HG03139 (cell line): Measurements from ENCODE around the gene SCN10A.

Experiments used
- ATAC-seq: cut with Tn5 transposase; IDR thresholded peaks from one replicate; pipeline ENCODE4 v1.9.1; 2021; ENCODE audit not compliant: unreplicated experiment

The SCN10A gene

DNA sequence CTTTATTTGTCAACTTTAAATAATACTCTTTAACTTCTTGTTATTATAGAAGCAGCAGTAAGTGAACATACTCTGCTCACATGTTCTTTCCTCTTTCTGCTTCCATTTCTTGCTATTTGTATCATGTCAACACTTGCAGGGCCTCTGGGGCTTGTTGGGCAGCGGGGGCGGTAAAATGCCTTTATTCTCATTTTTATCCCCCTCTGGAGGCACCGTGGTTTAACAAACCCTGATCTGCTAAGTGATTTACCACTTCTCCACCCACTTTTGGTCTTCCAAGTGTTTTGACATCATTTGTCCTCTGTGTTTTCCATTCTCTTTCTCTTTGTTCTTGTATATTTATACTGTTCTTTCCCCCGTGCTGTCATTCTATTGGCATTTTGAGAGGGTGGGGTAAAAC lies 33.9 kb downstream of the SCN10A start:
- no peak for ATAC-seq

- ATAC-seq: no peak
Observed at GRCh38 chr3:38773528-38773927, 42.5 kb downstream of the SCN10A start.

DNA sequence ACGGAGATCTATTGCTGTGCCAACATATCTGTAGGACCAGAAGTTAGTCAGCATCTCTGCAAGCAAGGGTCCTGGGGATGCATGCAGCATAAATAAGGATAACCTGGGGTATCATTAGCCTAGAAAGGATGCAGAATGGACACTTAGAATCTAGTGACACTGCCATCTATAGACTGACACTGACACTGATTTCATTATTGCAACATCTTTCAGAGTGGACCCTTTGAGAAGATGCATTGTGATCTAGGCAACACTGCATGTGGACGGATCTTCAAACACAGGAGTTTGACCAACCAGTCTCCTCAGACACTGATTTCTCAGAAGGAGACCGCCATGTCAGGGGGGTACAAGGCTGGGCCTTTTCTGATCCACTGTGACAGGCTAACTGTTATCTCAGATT lies 52.4 kb downstream of the SCN10A start:
- ATAC-seq: no peak

DNA sequence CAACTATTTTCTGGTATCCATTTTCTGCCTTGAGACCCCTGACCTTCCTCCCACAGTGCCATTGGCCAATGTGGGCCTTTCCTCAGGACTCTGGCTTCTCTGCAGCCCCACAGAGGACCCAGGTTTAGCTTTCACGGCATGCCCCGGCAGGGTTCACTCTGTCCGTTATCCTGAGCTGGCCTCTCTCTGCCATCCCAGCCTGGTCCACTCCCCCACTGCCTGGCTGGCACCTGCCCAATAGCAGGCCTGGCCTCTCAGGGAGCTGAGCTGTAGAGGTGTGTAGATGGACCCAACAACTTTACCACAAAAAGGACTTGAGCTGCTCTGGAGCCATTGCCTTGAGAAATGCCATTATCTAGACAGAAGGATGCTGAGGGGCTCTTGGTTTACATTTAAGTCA lies 57.5 kb downstream of the SCN10A start:
- no peak for ATAC-seq

DNA sequence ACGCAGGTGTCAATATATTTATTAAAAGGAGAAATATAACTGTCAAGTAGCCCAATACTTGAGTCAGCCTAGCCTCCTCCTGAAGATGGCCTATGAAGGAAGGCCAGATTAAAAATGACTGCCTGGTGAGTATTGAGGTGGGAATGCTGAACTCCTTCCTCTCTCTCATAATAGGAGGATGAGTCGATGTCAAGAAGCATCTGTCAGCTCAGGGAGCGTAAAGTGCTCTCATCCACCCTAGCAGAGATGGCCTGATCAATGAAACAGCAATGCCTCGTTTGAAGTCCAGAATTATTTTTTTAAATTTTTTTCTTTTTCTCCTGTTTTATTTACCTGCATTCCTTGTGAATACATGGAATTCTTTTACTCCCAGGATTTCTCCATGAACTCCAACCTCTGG lies 58.3 kb downstream of the SCN10A start:
- ATAC-seq: no peak

- ATAC-seq: no peak
Observed at GRCh38 chr3:38756892-38757291, 59.1 kb downstream of the SCN10A start.

- ATAC-seq: no peak
Observed at GRCh38 chr3:38755130-38755529, 60.9 kb downstream of the SCN10A start.

- ATAC-seq: no peak
Observed at GRCh38 chr3:38746641-38747040, 69.4 kb downstream of the SCN10A start.

GRCh38 chr3:38743043-38743442 lies 73.0 kb downstream of the SCN10A start:
- ATAC-seq: no peak

DNA sequence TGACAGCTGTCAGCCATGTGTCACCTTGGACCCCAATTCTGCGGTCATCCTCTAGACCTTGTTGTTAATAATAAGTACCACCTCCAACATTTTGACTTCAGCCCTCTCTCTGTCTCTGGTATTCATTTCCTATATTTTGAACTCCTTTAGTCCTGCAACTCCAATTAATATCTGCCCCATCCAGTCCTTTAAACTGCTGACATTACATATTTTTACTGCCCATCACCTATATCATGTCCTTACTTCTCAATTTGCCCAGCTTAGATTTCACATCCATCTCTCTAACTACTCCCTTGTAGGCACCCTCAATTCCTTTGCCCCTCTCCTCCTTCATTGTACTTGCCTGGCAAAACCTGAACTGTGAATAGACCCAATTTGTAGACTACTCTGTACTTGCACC lies 73.5 kb downstream of the SCN10A start:
- no peak for ATAC-seq

DNA sequence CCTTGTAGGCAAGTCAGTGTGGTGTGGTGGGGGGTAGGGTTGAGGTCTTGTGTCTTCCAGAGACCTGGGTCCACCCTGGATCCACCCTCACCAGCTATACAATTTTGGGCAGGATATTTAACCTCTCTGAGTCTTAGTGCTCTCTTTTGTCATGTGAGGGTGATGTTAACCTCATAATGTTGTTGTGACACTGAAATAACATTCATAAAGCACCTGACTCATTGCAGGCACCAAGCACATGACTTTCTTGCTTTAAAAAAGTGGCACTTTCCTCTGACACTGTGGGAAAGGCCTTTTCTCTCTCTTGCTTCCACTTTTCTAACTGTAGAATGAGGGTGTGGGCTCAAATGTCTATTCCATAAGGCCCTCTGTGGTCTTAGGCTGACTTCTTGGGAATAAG lies 75.5 kb downstream of the SCN10A start:
- ATAC-seq: no peak

DNA sequence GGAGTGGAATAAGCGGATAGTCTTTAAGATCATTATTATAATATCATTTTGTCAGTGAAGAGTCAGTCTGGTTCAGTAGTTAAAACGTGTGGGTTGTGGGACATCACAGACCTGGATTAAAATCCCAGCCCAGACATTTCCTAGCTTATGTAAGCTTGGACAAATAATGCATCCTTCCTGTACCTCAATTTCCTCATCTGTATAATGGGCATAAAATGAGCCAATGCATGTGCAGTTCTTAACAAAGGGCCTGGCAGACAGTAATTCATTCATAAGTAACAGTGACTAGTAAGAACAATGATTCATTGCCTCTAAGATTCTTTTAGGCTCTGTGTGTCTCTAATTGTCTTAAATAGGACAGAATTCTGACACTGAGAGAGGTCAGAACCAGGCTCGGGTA lies 76.1 kb downstream of the SCN10A start:
- ATAC-seq: no peak

GRCh38 chr3:38739396-38739689 lies 76.7 kb downstream of the SCN10A start:
- no peak for ATAC-seq

GRCh38 chr3:38738630-38739395 lies 77.2 kb downstream of the SCN10A start:
- ATAC-seq: no peak

GRCh38 chr3:38731522-38731921 lies 84.5 kb downstream of the SCN10A start:
- ATAC-seq: no peak

DNA sequence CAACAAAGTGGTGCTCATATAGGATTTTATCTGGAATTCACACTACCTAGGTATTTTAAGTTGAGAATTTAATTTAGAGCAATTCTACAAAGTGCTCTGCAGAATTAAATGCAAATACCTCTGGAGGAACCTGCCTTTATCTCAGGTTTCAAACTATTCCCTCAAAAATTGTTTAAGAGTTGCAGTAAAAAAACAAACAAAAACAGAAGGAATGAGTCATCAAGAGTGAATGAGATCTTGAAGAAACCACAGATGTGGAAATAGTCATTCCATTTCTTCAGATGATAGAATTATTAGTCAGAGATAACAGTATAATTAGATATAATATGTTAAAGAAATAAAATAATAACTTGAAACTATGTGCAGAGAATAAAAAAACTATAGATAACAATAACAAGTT lies 85.7 kb downstream of the SCN10A start:
- no peak for ATAC-seq

- no peak for ATAC-seq
Observed at GRCh38 chr3:38728008-38728407, 88.0 kb downstream of the SCN10A start.

- ATAC-seq: no peak
Observed at GRCh38 chr3:38726751-38727150, 89.3 kb downstream of the SCN10A start.

GRCh38 chr3:38725726-38726419 lies 90.1 kb downstream of the SCN10A start:
- no peak for ATAC-seq

DNA sequence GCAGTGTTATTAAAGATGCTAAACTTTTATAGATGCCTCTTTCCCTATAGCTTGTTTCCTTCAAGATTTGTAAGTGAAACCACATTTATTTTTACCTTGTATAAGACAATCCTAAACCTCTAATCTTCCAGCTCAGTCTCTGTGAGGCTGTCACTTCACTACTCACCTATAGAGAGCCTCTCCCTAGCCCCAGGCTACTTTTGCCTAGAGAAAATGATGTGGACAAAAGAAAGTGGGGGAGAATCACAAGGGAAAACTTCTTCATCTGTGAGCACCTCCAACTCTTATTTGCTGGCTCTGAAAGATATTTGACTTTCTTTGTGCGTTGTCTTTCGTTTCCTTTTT lies 91.7 kb downstream of the SCN10A start:
- no peak for ATAC-seq

- ATAC-seq: no peak
Observed at GRCh38 chr3:38723569-38724391, 92.2 kb downstream of the SCN10A start.
